Neural crest cell (in vitro differentiated cells): Measurements from ENCODE around the gene ALCAM. TPM values are rescaled to one million over a fixed set of nuclear protein-coding genes. Genes with fewer than 3 reads are reported as not detected.

Experiments used
- DNase-seq: peaks from one replicate; pipeline ENCODE4 v3.0.0; 2021; ENCODE audit warnings: low read depth, mixed read lengths, low spot score
- H3K27ac Mint-ChIP-seq: one replicate; pipeline ENCODE4 v1.8.0; 2021; ENCODE audit warnings: mild to moderate bottlenecking, mixed read lengths; ENCODE audit not compliant: unreplicated experiment
- H3K27me3 Mint-ChIP-seq: 2 replicates; pipeline ENCODE4 v1.8.0; 2021; ENCODE audit warnings: low read depth, mild to moderate bottlenecking, mixed read lengths
- H3K36me3 Mint-ChIP-seq: 2 replicates; pipeline ENCODE4 v1.8.0; 2021; ENCODE audit warnings: low read depth, mild to moderate bottlenecking, mixed read lengths
- H3K4me1 Mint-ChIP-seq: 2 replicates; pipeline ENCODE4 v1.8.0; 2021; ENCODE audit warnings: mixed read lengths
- H3K4me3 Mint-ChIP-seq: one replicate; pipeline ENCODE4 v1.8.0; 2021; ENCODE audit warnings: mild to moderate bottlenecking, mixed read lengths
- H3K9me3 Mint-ChIP-seq: 2 replicates; pipeline ENCODE4 v1.8.0; 2021; ENCODE audit warnings: mixed read lengths
- total RNA-seq: library from RNA; stranded (reverse); gene quantifications from 2 replicates; pipeline ENCODE4 v1.2.1, GENCODE V29; 2021
- TF ChIP-seq, protein P1 (sequence below): fragments of 200-600 bp; sonication (generic); conservative IDR thresholded peaks from 2 replicates; pipeline ENCODE4 v1.5.0; 2021; ENCODE audit warnings: antibody characterized with exemption, mild to moderate bottlenecking

ALCAM gene
- total RNA-seq, 1 donor from 2014 or later: 8.7 TPM

DNA sequence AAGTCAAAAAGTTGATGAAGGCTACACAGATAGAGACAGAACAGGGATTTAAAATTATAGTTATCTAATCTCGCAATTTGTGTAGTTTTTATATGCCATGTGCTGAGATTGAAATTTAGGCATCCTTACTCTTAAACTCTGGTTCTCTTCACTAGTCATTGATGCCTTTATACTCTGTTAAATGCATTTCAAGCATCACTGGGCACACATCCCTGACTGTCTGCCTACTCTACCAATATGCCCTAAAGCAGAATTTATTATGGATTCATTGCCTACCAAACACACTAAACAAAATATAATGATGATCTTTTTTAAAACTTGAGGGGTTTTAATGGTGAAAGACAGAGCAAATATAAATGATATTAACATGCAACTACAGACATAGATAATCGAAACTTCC lies 10.3 kb upstream of the ALCAM start:
- Mint-ChIP-seq H3K36me3 (no peaks in the 10 kb centered on the region), H3K9me3 (no peaks in the 10 kb centered on the region), H3K27ac (no peak overlapping the region), H3K4me1 (peaks cover 27% of the 10 kb centered on the region), H3K4me3 (no peak overlapping the region), H3K27me3 (peaks cover 20% of the 10 kb centered on the region)
- DNase-seq: no peak
- TF ChIP-seq, protein P1, sequence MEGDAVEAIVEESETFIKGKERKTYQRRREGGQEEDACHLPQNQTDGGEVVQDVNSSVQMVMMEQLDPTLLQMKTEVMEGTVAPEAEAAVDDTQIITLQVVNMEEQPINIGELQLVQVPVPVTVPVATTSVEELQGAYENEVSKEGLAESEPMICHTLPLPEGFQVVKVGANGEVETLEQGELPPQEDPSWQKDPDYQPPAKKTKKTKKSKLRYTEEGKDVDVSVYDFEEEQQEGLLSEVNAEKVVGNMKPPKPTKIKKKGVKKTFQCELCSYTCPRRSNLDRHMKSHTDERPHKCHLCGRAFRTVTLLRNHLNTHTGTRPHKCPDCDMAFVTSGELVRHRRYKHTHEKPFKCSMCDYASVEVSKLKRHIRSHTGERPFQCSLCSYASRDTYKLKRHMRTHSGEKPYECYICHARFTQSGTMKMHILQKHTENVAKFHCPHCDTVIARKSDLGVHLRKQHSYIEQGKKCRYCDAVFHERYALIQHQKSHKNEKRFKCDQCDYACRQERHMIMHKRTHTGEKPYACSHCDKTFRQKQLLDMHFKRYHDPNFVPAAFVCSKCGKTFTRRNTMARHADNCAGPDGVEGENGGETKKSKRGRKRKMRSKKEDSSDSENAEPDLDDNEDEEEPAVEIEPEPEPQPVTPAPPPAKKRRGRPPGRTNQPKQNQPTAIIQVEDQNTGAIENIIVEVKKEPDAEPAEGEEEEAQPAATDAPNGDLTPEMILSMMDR: no peak

DNA sequence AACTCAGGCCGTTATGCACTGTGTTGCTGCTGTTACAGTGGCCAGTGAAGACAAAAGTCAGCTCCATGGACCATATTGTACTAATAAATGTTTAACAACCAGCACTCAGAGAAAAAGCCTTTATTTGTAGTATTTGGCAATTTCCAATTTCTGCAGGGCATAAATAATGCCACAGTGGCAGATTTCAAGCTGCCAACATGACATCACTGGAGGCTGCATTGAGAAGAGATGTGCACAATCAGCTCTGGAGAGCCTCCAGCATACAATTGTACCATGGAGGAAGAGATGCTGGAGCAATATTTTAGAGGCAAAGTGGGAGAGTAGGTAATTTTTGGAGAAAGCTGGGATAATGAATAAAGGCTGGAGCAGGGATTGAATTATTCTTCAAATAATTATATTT lies 9.7 kb upstream of the ALCAM start:
- DNase-seq: no peak
- TF ChIP-seq, protein P1: no peak
- no peak overlapping the region for H3K27ac Mint-ChIP-seq
- H3K4me1 Mint-ChIP-seq: peaks cover 27% of the 10 kb centered on the region
- no peaks in the 10 kb centered on the region for H3K36me3 Mint-ChIP-seq
- no peaks in the 10 kb centered on the region for H3K9me3 Mint-ChIP-seq
- peaks cover 20% of the 10 kb centered on the region for H3K27me3 Mint-ChIP-seq
- no peak overlapping the region for H3K4me3 Mint-ChIP-seq

DNA sequence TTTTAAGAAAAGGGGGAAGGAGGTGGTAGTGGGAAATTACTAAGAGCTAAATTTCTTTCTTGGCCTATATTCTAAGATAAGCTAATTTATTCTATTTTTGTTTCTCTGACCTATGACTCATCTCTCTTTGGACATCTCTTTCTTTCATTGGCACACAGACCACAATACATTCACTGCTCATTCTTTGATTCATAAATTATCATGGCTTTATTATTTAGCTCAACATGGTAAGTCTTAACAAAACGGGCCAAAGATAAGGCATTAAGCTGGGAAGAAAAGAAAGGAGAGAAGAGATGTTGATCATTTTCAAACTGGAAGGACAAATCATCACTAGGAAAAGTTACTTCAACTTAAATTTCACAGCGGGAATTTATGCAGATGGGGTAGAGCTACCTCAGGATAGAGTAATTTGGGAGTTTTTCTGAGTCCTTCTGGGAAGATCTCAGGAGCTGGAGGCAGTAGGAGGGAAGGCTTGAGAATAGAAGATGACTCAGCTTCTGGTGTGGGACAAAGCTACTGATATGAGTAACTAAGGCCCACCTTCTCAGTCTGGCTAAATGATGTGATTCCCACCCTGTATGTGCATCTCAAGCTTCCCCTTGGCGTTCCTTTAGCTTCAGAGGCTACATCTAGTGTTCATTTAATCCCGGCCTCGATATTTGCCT lies 7.5 kb upstream of the ALCAM start:
- no peak for DNase-seq
- H3K27me3 Mint-ChIP-seq: peaks cover 10% of the 10 kb centered on the region
- no peak overlapping the region for H3K27ac Mint-ChIP-seq
- H3K36me3 Mint-ChIP-seq: no peaks in the 10 kb centered on the region
- no peaks in the 10 kb centered on the region for H3K9me3 Mint-ChIP-seq
- TF ChIP-seq, protein P1: no peak
- no peak overlapping the region for H3K4me3 Mint-ChIP-seq
- H3K4me1 Mint-ChIP-seq: peaks cover 18% of the 10 kb centered on the region

DNA sequence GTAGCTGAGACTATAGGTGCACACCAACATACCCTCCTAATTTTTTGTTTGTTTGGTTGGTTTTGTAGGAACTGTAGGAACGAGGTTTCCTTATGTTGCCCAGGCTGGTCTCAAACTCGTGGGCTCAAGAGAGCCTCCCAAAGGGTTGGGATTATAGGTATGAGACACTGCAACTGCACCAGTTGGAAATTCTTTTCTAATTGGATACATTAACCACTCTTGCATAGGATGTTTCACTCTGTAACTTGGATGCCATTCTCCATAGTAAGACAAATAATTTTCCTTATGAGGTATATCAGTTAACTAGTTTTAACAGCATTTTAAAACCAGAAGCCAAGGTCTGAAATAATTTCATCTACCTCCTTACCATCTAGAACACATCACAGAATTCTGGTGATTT lies 6.7 kb upstream of the ALCAM start:
- no peak for DNase-seq
- no peak overlapping the region for H3K4me3 Mint-ChIP-seq
- no peaks in the 10 kb centered on the region for H3K36me3 Mint-ChIP-seq
- peaks cover 10% of the 10 kb centered on the region for H3K4me1 Mint-ChIP-seq
- no peaks in the 10 kb centered on the region for H3K9me3 Mint-ChIP-seq
- no peak overlapping the region for H3K27ac Mint-ChIP-seq
- H3K27me3 Mint-ChIP-seq: peaks cover 11% of the 10 kb centered on the region
- TF ChIP-seq, protein P1: no peak

DNA sequence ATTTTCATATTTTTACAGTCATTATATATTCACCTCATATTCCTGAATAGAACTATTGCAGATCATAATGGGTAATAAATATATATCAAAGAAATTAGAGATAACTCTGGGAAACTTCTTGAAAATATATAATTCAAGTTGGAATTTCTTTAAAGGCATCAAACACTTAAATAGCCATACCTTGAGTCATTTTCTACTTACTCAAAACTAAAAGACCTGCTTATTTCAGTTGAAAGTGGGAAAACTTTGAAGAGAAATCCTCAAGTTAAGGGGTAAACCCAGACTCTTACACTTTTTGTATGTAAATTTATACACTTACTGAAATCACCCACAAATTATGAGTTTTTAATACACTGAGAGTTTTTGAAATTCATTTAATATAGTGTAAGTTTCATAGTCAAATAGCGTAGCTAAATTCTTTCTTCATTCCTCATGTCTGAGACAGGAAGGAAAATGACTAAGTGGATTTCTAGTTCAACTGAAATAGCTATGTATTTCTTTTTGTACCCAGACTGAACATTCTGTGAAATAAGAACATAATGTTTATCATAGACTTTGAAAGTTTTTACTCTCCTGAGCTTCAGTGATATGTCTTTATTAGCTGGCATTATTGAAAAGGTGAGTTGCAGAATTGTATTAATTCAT lies 4.6 kb upstream of the ALCAM start:
- peaks cover 29% of the 10 kb centered on the region for H3K27me3 Mint-ChIP-seq
- TF ChIP-seq, protein P1: no peak
- no peak for DNase-seq
- no peak overlapping the region for H3K4me3 Mint-ChIP-seq
- no peaks in the 10 kb centered on the region for H3K36me3 Mint-ChIP-seq
- H3K27ac Mint-ChIP-seq: no peak overlapping the region
- no peaks in the 10 kb centered on the region for H3K9me3 Mint-ChIP-seq
- peaks cover 15% of the 10 kb centered on the region for H3K4me1 Mint-ChIP-seq
